Tibial artery (tissue), 4 donors: ENCODE data around the gene HNRNPH1.
A peak's percentile ranks its signal among the peaks of the same experiment; 100 is the strongest.

Experiments
- DNase-seq, 2 donors: peaks; one replicate each; pipeline ENCODE4 v3.0.0-alpha.2; 2019
- H3K27ac ChIP-seq, 2 donors: fragments of 200-600 bp; sonication (generic) in 1 of 2; 1 replicate in 1 of 2; 2 replicates in 1 of 2; pipeline ENCODE4 v1.5.1; 2018 to 2019; ENCODE audit warnings: mild to moderate bottlenecking in 1 of 2
- H3K27me3 ChIP-seq, 2 donors: fragments of 200-600 bp; sonication (generic) in 1 of 2; one replicate each; pipeline versions ENCODE4 v1.5.1 to v1.6.0; 2016 to 2019
- H3K36me3 ChIP-seq, 3 donors: fragments of 200-600 bp; sonication (generic) in 2 of 3; one replicate each; pipeline ENCODE4 v1.5.1; 2016 to 2019; ENCODE audit warnings: mild to moderate bottlenecking in 2 of 3
- H3K4me1 ChIP-seq, 4 donors: fragments of 200-600 bp; sonication (generic) in 2 of 4; 1 replicate in 3 of 4; 2 replicates in 1 of 4; pipeline ENCODE4 v1.5.1; 2016 to 2019
- H3K4me3 ChIP-seq, 2 donors: fragments of 200-600 bp; sonication (generic) in 1 of 2; 1 replicate in 1 of 2; 2 replicates in 1 of 2; pipeline ENCODE4 v1.5.1; 2018 to 2019; ENCODE audit warnings: mild to moderate bottlenecking in 2 of 2
- H3K9me3 ChIP-seq, 3 donors: fragments of 200-600 bp; sonication (generic) in 1 of 3; one replicate each; pipeline ENCODE4 v1.5.1; 2016 to 2019
- CTCF ChIP-seq, 2 experiments: fragments of 200-600 bp in 1 of 2; fragments of 450-650 bp in 1 of 2; IDR thresholded peaks; one replicate each; pipeline ENCODE4 v1.5.1; 2017 to 2019; ENCODE audit warnings: antibody characterized with exemption in 2 of 2, mild to moderate bottlenecking in 1 of 2, moderate library complexity in 1 of 2
- intact Hi-C: fragments of 100-400 bp; cut with DNase I; formaldehyde crosslinking; loops from one replicate; pipeline ENCODE4 v1.15.0; 2023; ENCODE audit warnings: low total_unique reads

Gene HNRNPH1

GRCh38 chr5:179599100-179599499 lies 24.4 kb downstream of the HNRNPH1 start:
- no peak for TF ChIP-seq CTCF (IDR thresholded peaks at IDR 0.05)
- no peaks in the 10 kb centered on the region for H3K4me1 ChIP-seq
- no peak for DNase-seq
- H3K27ac ChIP-seq, result no peak overlapping the region
- H3K36me3 ChIP-seq, result peaks cover 87 to 100% (median 96%) of the 10 kb centered on the region in 3 donors
- intact Hi-C loops, result no loop called here
- H3K4me3 ChIP-seq, result no peak overlapping the region
- no peaks in the 10 kb centered on the region for H3K27me3 ChIP-seq
- no peaks in the 10 kb centered on the region for H3K9me3 ChIP-seq

- DNase-seq, result no peak
- H3K27ac ChIP-seq, result no peak overlapping the region
- no peaks in the 10 kb centered on the region for H3K9me3 ChIP-seq
- intact Hi-C loops, result no loop called here
- no peaks in the 10 kb centered on the region for H3K27me3 ChIP-seq
- no peaks in the 10 kb centered on the region for H3K4me1 ChIP-seq
- TF ChIP-seq CTCF (IDR thresholded peaks at IDR 0.05), result no peak
- H3K36me3 ChIP-seq, result peaks cover 92 to 100% (median 98%) of the 10 kb centered on the region in 3 donors
- H3K4me3 ChIP-seq, result no peak overlapping the region
Measured at GRCh38 chr5:179596421-179596820, 27.1 kb downstream of the HNRNPH1 start.

- H3K27me3 ChIP-seq, result no peaks in the 10 kb centered on the region
- H3K27ac ChIP-seq, result no peak overlapping the region
- intact Hi-C loops, result no loop called here
- no peak overlapping the region for H3K4me3 ChIP-seq
- no peak for TF ChIP-seq CTCF (IDR thresholded peaks at IDR 0.05)
- no peak for DNase-seq
- no peaks in the 10 kb centered on the region for H3K9me3 ChIP-seq
- H3K4me1 ChIP-seq, result no peaks in the 10 kb centered on the region
- H3K36me3 ChIP-seq, result peaks cover 87 to 100% (median 98%) of the 10 kb centered on the region in 3 donors
Measured at GRCh38 chr5:179595916-179596315, 27.6 kb downstream of the HNRNPH1 start.

GRCh38 chr5:179588166-179588565 lies 35.3 kb downstream of the HNRNPH1 start:
- DNase-seq, result no peak
- no peaks in the 10 kb centered on the region for H3K9me3 ChIP-seq
- no peak for TF ChIP-seq CTCF (IDR thresholded peaks at IDR 0.05)
- H3K27me3 ChIP-seq, result no peaks in the 10 kb centered on the region
- H3K36me3 ChIP-seq, result peaks cover 55 to 90% (median 65%) of the 10 kb centered on the region in 3 donors
- intact Hi-C loops, result no loop called here
- H3K4me3 ChIP-seq, result no peak overlapping the region
- H3K27ac ChIP-seq, result no peak overlapping the region
- H3K4me1 ChIP-seq, result no peaks in the 10 kb centered on the region

- Histone ChIP-seq H3K4me3 (no peak overlapping the region), H3K4me1 (no peaks in the 10 kb centered on the region), H3K27me3 (no peaks in the 10 kb centered on the region), H3K9me3 (no peaks in the 10 kb centered on the region), H3K36me3 (peaks cover 54 to 89% (median 63%) of the 10 kb centered on the region in 3 donors), H3K27ac (no peak overlapping the region)
- DNase-seq, result peak in 1 of 2 donors; percentile 48
- TF ChIP-seq CTCF (IDR thresholded peaks at IDR 0.05), result no peak
- intact Hi-C loops, result no loop called here
Measured at GRCh38 chr5:179585941-179586401, 37.5 kb downstream of the HNRNPH1 start.
